GM23248 (cell line): ENCODE results near the gene YWHAG. TPM values are rescaled to one million over a fixed set of nuclear protein-coding genes. Genes with fewer than 3 reads are reported as not detected.
A peak's percentile ranks its signal among the peaks of the same experiment; 100 is the strongest.

Experiments used
- DNase-seq: peaks from one replicate; pipeline ENCODE4 v3.0.0-alpha.2; 2015
- H2AFZ ChIP-seq: fragments of 200-600 bp; sonication (generic); 2 replicates; pipeline ENCODE4 v1.6.1; 2016; ENCODE audit warnings: antibody characterized with exemption
- H3F3A ChIP-seq: fragments of 200-600 bp; sonication (generic); 2 replicates; pipeline ENCODE4 v1.6.1; 2016; ENCODE audit warnings: mild to moderate bottlenecking, antibody characterized with exemption, mixed run types; ENCODE audit not compliant: insufficient read depth
- H3K27ac ChIP-seq: fragments of 200-600 bp; sonication (generic); 2 replicates; pipeline ENCODE4 v1.5.1; 2016; ENCODE audit warnings: mild to moderate bottlenecking
- H3K27me3 ChIP-seq: fragments of 200-600 bp; sonication (generic); replicated peaks from 2 replicates; pipeline ENCODE4 v1.6.1; 2016; ENCODE audit warnings: mild to moderate bottlenecking; ENCODE audit not compliant: insufficient read depth
- H3K36me3 ChIP-seq: fragments of 200-600 bp; sonication (generic); 2 replicates; pipeline ENCODE4 v1.6.1; 2016; ENCODE audit warnings: low read depth, mild to moderate bottlenecking
- H3K4me1 ChIP-seq: fragments of 200-600 bp; sonication (generic); 2 replicates; pipeline ENCODE4 v1.6.1; 2016; ENCODE audit warnings: mild to moderate bottlenecking; ENCODE audit not compliant: insufficient read depth
- H3K4me2 ChIP-seq: fragments of 200-600 bp; sonication (generic); one replicate; pipeline ENCODE4 v1.6.1; 2016; ENCODE audit warnings: mild to moderate bottlenecking; ENCODE audit not compliant: unreplicated experiment
- H3K4me3 ChIP-seq: fragments of 200-600 bp; sonication (generic); 2 replicates; pipeline ENCODE4 v1.5.1; 2016; ENCODE audit warnings: mild to moderate bottlenecking
- H3K79me2 ChIP-seq: fragments of 200-600 bp; sonication (generic); 2 replicates; pipeline ENCODE4 v1.6.1; 2016; ENCODE audit warnings: mild to moderate bottlenecking; ENCODE audit not compliant: insufficient read depth
- H3K9ac ChIP-seq: fragments of 200-600 bp; sonication (generic); 2 replicates; pipeline ENCODE4 v1.6.1; 2016; ENCODE audit warnings: mild to moderate bottlenecking
- H3K9me2 ChIP-seq: fragments of 200-600 bp; sonication (generic); 2 replicates; pipeline ENCODE4 v1.6.1; 2016; ENCODE audit warnings: mixed run types, mild to moderate bottlenecking, moderate library complexity; ENCODE audit not compliant: insufficient read depth
- H3K9me3 ChIP-seq: fragments of 200-600 bp; sonication (generic); one replicate; pipeline ENCODE4 v1.6.1; 2017; ENCODE audit warnings: low read depth
- H4K20me1 ChIP-seq: fragments of 200-600 bp; sonication (generic); 2 replicates; pipeline ENCODE4 v1.6.0; 2016; ENCODE audit not compliant: insufficient read depth
- EZH2 ChIP-seq: fragments of 200-600 bp; sonication (generic); IDR thresholded peaks from 2 replicates; pipeline ENCODE4 v1.6.1; 2018; ENCODE audit warnings: antibody characterized with exemption, mild to moderate bottlenecking; ENCODE audit not compliant: insufficient read depth, poor library complexity, severe bottlenecking
- EZH2phosphoT487 ChIP-seq: fragments of 200-600 bp; sonication (generic); IDR thresholded peaks from 2 replicates; pipeline ENCODE4 v1.6.1; 2018; ENCODE audit warnings: antibody characterized with exemption, moderate library complexity, mild to moderate bottlenecking, low read depth; ENCODE audit not compliant: insufficient read depth
- WGBS, 2 experiments: methylation state at CpG; one replicate each; pipeline ENCODE4 v1.1.6; 2015 to 2017; ENCODE audit warnings: low lambda C conversion rate in 2 of 2, low coverage in 1 of 2; ENCODE audit errors: missing lambda C conversion rate in 2 of 2; 5-methylcytosine and 5-hydroxymethylcytosine counted together
- in situ Hi-C: fragments of 300-500 bp; cut with MboI; formaldehyde crosslinking; loops from 2 replicates; pipeline ENCODE4 v1.15.0; 2020
- polyA plus RNA-seq: library from polyadenylated mRNA; unstranded; fragments of >200 nt; fragmentation: Nextera tagmentation; extraction: Ambion mirVana; gene quantifications from 2 replicates; pipeline ENCODE4 v1.2.1, GENCODE V29; 2016
- total RNA-seq: library from RNA; depleted of rRNA; stranded (reverse); fragments of >200 nt; shearing (Covaris generic); gene quantifications from 2 replicates; pipeline ENCODE4 v1.2.3, GENCODE V29; 2014

Gene YWHAG
- total and polyA plus RNA-seq, 2 experiments from 2014 or later = 28.4 to 56.0 TPM

- H4K20me1 ChIP-seq = peaks cover 17% of the 10 kb centered on the region; the same call in 1 of the 2 replicates
- 78 to 80% methylated on average over 17 of the region's 17 CpGs for WGBS, 2 experiments
- H3F3A ChIP-seq = peaks cover 51% of the 10 kb centered on the region
- no peak for TF ChIP-seq EZH2phosphoT487
- TF ChIP-seq EZH2 = no peak
- DNase-seq = peak; percentile 26
- H3K27ac ChIP-seq = peak overlapping the region; percentile 97
- no peaks in the 10 kb centered on the region for H3K9me2 ChIP-seq
- peaks cover 16% of the 10 kb centered on the region for H3K36me3 ChIP-seq
- peak overlapping the region; percentile 89 for H2AFZ ChIP-seq
- peaks cover 39% of the 10 kb centered on the region for H3K4me1 ChIP-seq
- peaks cover 35% of the 10 kb centered on the region for H3K79me2 ChIP-seq
- in situ Hi-C loops = no loop called here
- no peaks in the 10 kb centered on the region for H3K9me3 ChIP-seq
- H3K9ac ChIP-seq = peak overlapping the region; percentile 99
- no peaks in the 10 kb centered on the region for H3K27me3 ChIP-seq
- peak overlapping the region; percentile 82 for H3K4me2 ChIP-seq
- peak overlapping the region; percentile 99 for H3K4me3 ChIP-seq
These were observed 1.3 kb upstream of the YWHAG start for GRCh38 chr7:76359978-76360638.

- H3K4me2 ChIP-seq = peak overlapping the region; percentile 82
- peak overlapping the region; percentile 99 for H3K9ac ChIP-seq
- in situ Hi-C loops = no loop called here
- H2AFZ ChIP-seq = peak overlapping the region; percentile 89
- peaks cover 43% of the 10 kb centered on the region for H3K79me2 ChIP-seq
- peaks cover 23% of the 10 kb centered on the region for H3K36me3 ChIP-seq
- peak overlapping the region; percentile 99 for H3K4me3 ChIP-seq
- 1 to 2% methylated on average over 29 to 41 of the region's 41 CpGs for WGBS, 2 experiments
- TF ChIP-seq EZH2 (no peak), EZH2phosphoT487 (no peak)
- H3K27ac ChIP-seq = peak overlapping the region; percentile 97
- H3K9me3 ChIP-seq = no peaks in the 10 kb centered on the region
- peak; percentile 99 for DNase-seq
- no peaks in the 10 kb centered on the region for H3K9me2 ChIP-seq
- peaks cover 24% of the 10 kb centered on the region; the same call in 1 of the 2 replicates for H4K20me1 ChIP-seq
- H3K27me3 ChIP-seq = no peaks in the 10 kb centered on the region
- peaks cover 49% of the 10 kb centered on the region for H3F3A ChIP-seq
- peaks cover 32% of the 10 kb centered on the region for H3K4me1 ChIP-seq
These were observed 553 bp upstream of the YWHAG start for GRCh38 chr7:76359111-76359977.

- peaks cover 56% of the 10 kb centered on the region for H3K79me2 ChIP-seq
- H3K4me1 ChIP-seq = peaks cover 24% of the 10 kb centered on the region
- H2AFZ ChIP-seq = peak overlapping the region; percentile 31; the same call in 1 of the 2 replicates
- H4K20me1 ChIP-seq = peaks cover 33% of the 10 kb centered on the region; the same call in 1 of the 2 replicates
- H3K9me3 ChIP-seq = no peaks in the 10 kb centered on the region
- H3K9ac ChIP-seq = peak overlapping the region; percentile 99
- in situ Hi-C loops = no loop called here
- no peaks in the 10 kb centered on the region for H3K27me3 ChIP-seq
- TF ChIP-seq EZH2phosphoT487 = no peak
- TF ChIP-seq EZH2 = no peak
- peaks cover 43% of the 10 kb centered on the region for H3F3A ChIP-seq
- WGBS, 2 experiments = 0 to 1% methylated on average over 13 to 27 of the region's 27 CpGs
- no peaks in the 10 kb centered on the region for H3K9me2 ChIP-seq
- peak; percentile 72 for DNase-seq
- peak overlapping the region; percentile 97 for H3K27ac ChIP-seq
- peak overlapping the region; percentile 95 for H3K4me2 ChIP-seq
- peaks cover 29% of the 10 kb centered on the region for H3K36me3 ChIP-seq
- H3K4me3 ChIP-seq = peak overlapping the region; percentile 99
These were observed 745 bp downstream of the YWHAG start for GRCh38 chr7:76358011-76358480.

- peak overlapping the region; percentile 99 for H3K4me3 ChIP-seq
- TF ChIP-seq EZH2phosphoT487 = no peak
- no peak for TF ChIP-seq EZH2
- peaks cover 48% of the 10 kb centered on the region for H3F3A ChIP-seq
- H4K20me1 ChIP-seq = peaks cover 38% of the 10 kb centered on the region; the same call in 1 of the 2 replicates
- H3K36me3 ChIP-seq = peaks cover 29% of the 10 kb centered on the region
- peaks cover 61% of the 10 kb centered on the region for H3K79me2 ChIP-seq
- H3K9me3 ChIP-seq = no peaks in the 10 kb centered on the region
- H3K27ac ChIP-seq = peak overlapping the region; percentile 97
- no peaks in the 10 kb centered on the region for H3K9me2 ChIP-seq
- peak; percentile 50 for DNase-seq
- H3K27me3 ChIP-seq = no peaks in the 10 kb centered on the region
- H2AFZ ChIP-seq = no peak overlapping the region
- peak overlapping the region; percentile 95 for H3K4me2 ChIP-seq
- H3K4me1 ChIP-seq = peaks cover 29% of the 10 kb centered on the region
- peak overlapping the region; percentile 99 for H3K9ac ChIP-seq
- WGBS, 2 experiments = 1% methylated on average over 10 of the region's 10 CpGs
- in situ Hi-C loops = no loop called here
These were observed 1.2 kb downstream of the YWHAG start for GRCh38 chr7:76357475-76358010.
